SU-DHL-6 (cell line): Measurements from ENCODE around the gene ZNF473.

Experiments used
- H2AFZ ChIP-seq: fragments of 200-600 bp; sonication (generic); 2 replicates; pipeline ENCODE4 v1.6.1; 2014; ENCODE audit warnings: low read depth, mild to moderate bottlenecking, moderate library complexity, mixed read lengths, antibody characterized with exemption, low read length; ENCODE audit not compliant: severe bottlenecking
- H3F3A ChIP-seq: fragments of 200-600 bp; shearing (Covaris generic); 2 replicates; pipeline ENCODE4 v1.6.0; 2016; ENCODE audit warnings: antibody characterized with exemption, mild to moderate bottlenecking; ENCODE audit not compliant: insufficient read depth
- H3K27ac ChIP-seq: fragments of 200-600 bp; sonication (generic); 2 replicates; pipeline ENCODE4 v1.5.1; 2016; ENCODE audit warnings: low read depth, mild to moderate bottlenecking, low read length, moderate library complexity, mixed read lengths
- H3K27me3 ChIP-seq: fragments of 200-600 bp; sonication (generic), shearing (Covaris generic); 2 replicates; pipeline ENCODE4 v1.6.0; 2014; ENCODE audit warnings: mild to moderate bottlenecking, low read length
- H3K36me3 ChIP-seq: fragments of 200-600 bp; sonication (generic); 2 replicates; pipeline ENCODE4 v1.6.1; 2014; ENCODE audit warnings: mild to moderate bottlenecking, low read length, mixed read lengths
- H3K4me2 ChIP-seq: fragments of 300-600, 200-600 bp; shearing (Covaris generic), sonication (generic); 2 replicates; pipeline ENCODE4 v1.6.0; 2014; ENCODE audit warnings: low read length, low read depth, mild to moderate bottlenecking; ENCODE audit not compliant: poor library complexity, severe bottlenecking
- H3K4me3 ChIP-seq: fragments of 200-600 bp; sonication (generic); 2 replicates; pipeline ENCODE4 v1.5.1; 2014; ENCODE audit warnings: antibody characterized with exemption, low read length, mild to moderate bottlenecking, mixed read lengths; ENCODE audit not compliant: insufficient read depth, poor library complexity, severe bottlenecking
- H3K79me2 ChIP-seq: fragments of 200-600 bp; sonication (generic); 2 replicates; pipeline ENCODE4 v1.6.1; 2014; ENCODE audit warnings: mild to moderate bottlenecking, low read length, moderate library complexity; ENCODE audit not compliant: insufficient read depth
- H3K9ac ChIP-seq: fragments of 200-600 bp; sonication (generic); 2 replicates; pipeline ENCODE4 v1.7.0; 2014; ENCODE audit warnings: mild to moderate bottlenecking, low read length
- H3K9me2 ChIP-seq: fragments of 200-600 bp; sonication (generic); replicated peaks from 2 replicates; pipeline ENCODE4 v1.6.1; 2014; ENCODE audit warnings: low read length; ENCODE audit not compliant: insufficient read depth
- H3K9me3 ChIP-seq: fragments of 200-600 bp; sonication (generic); 2 replicates; pipeline ENCODE4 v1.6.1; 2014; ENCODE audit warnings: low read length, mixed read lengths; ENCODE audit not compliant: insufficient read depth
- H4K20me1 ChIP-seq: fragments of 200-600 bp; sonication (generic); 2 replicates; pipeline ENCODE4 v1.6.1; 2014; ENCODE audit warnings: low read depth, mild to moderate bottlenecking, antibody characterized with exemption, low read length, moderate library complexity, mixed read lengths
- CTCF ChIP-seq: fragments of 200-600 bp; sonication (generic); IDR thresholded peaks from one replicate; pipeline ENCODE4 v1.5.1; 2017; ENCODE audit warnings: antibody characterized with exemption, mild to moderate bottlenecking, low read length, moderate library complexity; ENCODE audit not compliant: insufficient read depth, poor library complexity, severe bottlenecking
- EZH2phosphoT487 ChIP-seq: fragments of 200-600 bp; sonication (generic), shearing (Covaris generic); conservative IDR thresholded peaks from 2 replicates; pipeline ENCODE4 v1.6.1; 2018; ENCODE audit warnings: mild to moderate bottlenecking, antibody characterized with exemption, low read length, moderate library complexity, mixed read lengths

The ZNF473 gene

GRCh38 chr19:49997709-49998108 lies 28.1 kb upstream of the ZNF473 start:
- no peaks in the 10 kb centered on the region for H3F3A ChIP-seq
- H3K9me2 ChIP-seq, result no peaks in the 10 kb centered on the region
- no peak overlapping the region for H3K27ac ChIP-seq
- H3K27me3 ChIP-seq, result no peaks in the 10 kb centered on the region
- H3K36me3 ChIP-seq, result no peaks in the 10 kb centered on the region; the same call in 1 of the 2 replicates
- no peaks in the 10 kb centered on the region for H4K20me1 ChIP-seq
- H3K79me2 ChIP-seq, result no peaks in the 10 kb centered on the region
- H3K4me3 ChIP-seq, result no peak overlapping the region
- TF ChIP-seq CTCF (no peak), EZH2phosphoT487 (no peak)
- no peak overlapping the region for H3K4me2 ChIP-seq
- H3K9ac ChIP-seq, result no peak overlapping the region
- H2AFZ ChIP-seq, result no peak overlapping the region
- no peaks in the 10 kb centered on the region for H3K9me3 ChIP-seq

- H2AFZ ChIP-seq, result no peak overlapping the region
- no peaks in the 10 kb centered on the region for H3K36me3 ChIP-seq
- H3K4me3 ChIP-seq, result no peak overlapping the region
- no peaks in the 10 kb centered on the region for H4K20me1 ChIP-seq
- no peak overlapping the region for H3K9ac ChIP-seq
- no peaks in the 10 kb centered on the region for H3K27me3 ChIP-seq
- no peaks in the 10 kb centered on the region for H3F3A ChIP-seq
- no peaks in the 10 kb centered on the region for H3K79me2 ChIP-seq
- H3K9me2 ChIP-seq, result no peaks in the 10 kb centered on the region
- TF ChIP-seq CTCF, result no peak
- no peak overlapping the region for H3K4me2 ChIP-seq
- no peaks in the 10 kb centered on the region for H3K9me3 ChIP-seq
- H3K27ac ChIP-seq, result no peak overlapping the region
These were observed 26.3 kb upstream of the ZNF473 start for GRCh38 chr19:49999371-50000010.

- Histone ChIP-seq H3K9me3 (no peaks in the 10 kb centered on the region), H3K4me2 (no peak overlapping the region), H3K4me3 (no peak overlapping the region), H2AFZ (no peak overlapping the region), H3K79me2 (no peaks in the 10 kb centered on the region), H4K20me1 (no peaks in the 10 kb centered on the region), H3K9me2 (no peaks in the 10 kb centered on the region), H3K27me3 (no peaks in the 10 kb centered on the region), H3F3A (no peaks in the 10 kb centered on the region), H3K9ac (no peak overlapping the region), H3K36me3 (no peaks in the 10 kb centered on the region), H3K27ac (no peak overlapping the region)
- no peak for TF ChIP-seq CTCF
- TF ChIP-seq EZH2phosphoT487, result no peak
These were observed 25.6 kb upstream of the ZNF473 start for GRCh38 chr19:50000038-50000840.
